Omental fat pad (tissue), 4 donors: ENCODE measurements around the gene BIVM. TPM values are rescaled to one million over a fixed set of nuclear protein-coding genes. Genes with fewer than 3 reads are reported as not detected.

ENCODE experiments used
- ATAC-seq: fragments of 150-250 bp; one replicate; pipeline ENCODE4 v1.9.1; 2016; ENCODE audit warnings: mild to moderate bottlenecking, moderate library complexity; ENCODE audit not compliant: low FRiP score
- DNase-seq: peaks from one replicate; pipeline ENCODE4 v3.0.0-alpha.2; 2019; ENCODE audit warnings: low spot score
- CTCF ChIP-seq, 3 donors: fragments of 450-650 bp; IDR thresholded peaks; one replicate each; pipeline ENCODE4 v1.5.1; 2016 to 2017; ENCODE audit warnings: antibody characterized with exemption in 3 of 3, mild to moderate bottlenecking in 3 of 3, moderate library complexity in 2 of 3
- total RNA-seq, 4 donors: library from RNA; depleted of rRNA; stranded (reverse); fragments of >200 nt; gene quantifications; one replicate each; pipeline ENCODE4 v1.1.0, GENCODE V29; 2016

The BIVM gene
- total RNA-seq, 4 donors from 2014 or later, result 12.6 to 21.4 (median 16.1) TPM

DNA sequence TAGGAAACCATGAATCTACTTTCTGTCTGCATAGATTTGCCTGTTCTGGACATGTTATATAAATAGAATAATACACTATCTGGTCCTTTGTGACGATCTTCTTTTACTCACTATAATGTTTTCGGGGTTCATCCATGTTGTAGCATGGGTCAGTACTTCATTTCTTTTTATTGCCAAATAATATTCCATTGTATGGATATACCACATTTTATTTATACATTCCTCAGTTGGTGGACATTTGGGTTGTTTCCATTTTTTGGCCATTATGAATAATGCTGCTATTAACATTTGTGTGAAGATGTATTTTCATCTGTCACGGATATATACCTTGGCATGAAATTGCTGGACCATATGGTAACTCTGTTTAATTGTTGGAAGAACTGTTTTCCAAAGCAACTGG is 6.8 kb downstream of the BIVM start:
- ATAC-seq, result no peak
- TF ChIP-seq CTCF (IDR thresholded peaks at IDR 0.05), result no peak

GRCh38 chr13:102807699-102808098 is 8.8 kb downstream of the BIVM start:
- ATAC-seq, result no peak
- TF ChIP-seq CTCF (IDR thresholded peaks at IDR 0.05), result no peak
- DNase-seq, result no peak

More for the DNA sequence above, 6.8 kb downstream of the BIVM start:
- DNase-seq, result no peak

DNA sequence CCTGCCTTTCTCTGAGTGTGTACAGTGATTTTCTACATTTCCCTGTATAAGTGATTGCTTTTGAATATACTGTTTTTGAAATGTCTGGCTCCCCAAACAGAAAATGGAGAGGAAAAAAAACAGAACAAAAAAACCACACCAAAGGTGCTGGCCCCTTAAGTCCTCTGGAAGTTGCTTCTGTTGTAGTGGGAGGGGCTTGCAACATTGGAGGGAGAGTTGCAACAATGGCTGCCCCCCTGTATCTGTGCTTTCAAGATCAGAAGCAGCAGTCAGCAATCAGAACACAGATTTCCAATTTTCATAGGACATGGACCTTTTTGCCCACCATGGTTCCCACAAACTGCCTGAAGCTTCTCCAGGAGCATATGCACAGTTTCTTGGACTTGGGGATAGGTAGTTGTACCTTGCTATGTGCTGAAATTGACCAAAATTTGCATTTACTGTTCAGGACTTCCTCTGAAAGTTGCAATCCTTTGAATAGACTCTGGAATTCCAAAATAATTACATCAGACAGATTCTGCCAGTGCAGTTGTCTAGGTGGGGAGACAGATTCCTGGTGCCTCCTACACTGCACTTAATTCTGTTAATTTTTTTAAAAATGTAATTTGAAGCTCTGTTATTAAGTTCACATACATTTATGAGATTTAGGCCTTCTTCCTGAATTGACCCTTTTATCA is 13.8 kb downstream of the BIVM start:
- peak; percentile 60 for ATAC-seq
- no peak for DNase-seq
- no peak for TF ChIP-seq CTCF (IDR thresholded peaks at IDR 0.05)

GRCh38 chr13:102814025-102814607 is 15.2 kb downstream of the BIVM start:
- ATAC-seq (no peak), DNase-seq (no peak)
- no peak for TF ChIP-seq CTCF (IDR thresholded peaks at IDR 0.05)

DNA sequence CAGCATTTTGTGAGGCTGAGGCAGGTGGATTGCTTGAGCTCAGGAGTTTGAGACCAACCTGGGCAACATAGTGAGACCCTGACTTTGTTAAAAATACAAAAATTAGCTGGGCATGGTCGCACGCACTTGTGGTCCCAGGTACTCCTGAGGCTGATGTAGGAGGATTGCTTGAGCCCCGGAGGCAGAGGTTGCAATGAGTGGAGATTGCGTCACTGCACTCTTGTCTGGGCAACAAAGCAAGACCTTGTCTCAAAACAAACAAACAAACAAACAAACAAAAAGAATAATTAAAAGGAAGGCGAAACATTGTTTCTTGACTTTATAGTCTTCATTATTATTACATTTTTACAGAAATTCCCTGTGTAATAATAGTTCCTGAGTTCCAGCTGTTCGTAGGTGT is 15.9 kb downstream of the BIVM start:
- ATAC-seq, result no peak
- DNase-seq, result no peak
- TF ChIP-seq CTCF (IDR thresholded peaks at IDR 0.05), result no peak

- DNase-seq (no peak), ATAC-seq (no peak)
- no peak for TF ChIP-seq CTCF (IDR thresholded peaks at IDR 0.05)
Measured at GRCh38 chr13:102815788-102816187, 16.9 kb downstream of the BIVM start.

DNA sequence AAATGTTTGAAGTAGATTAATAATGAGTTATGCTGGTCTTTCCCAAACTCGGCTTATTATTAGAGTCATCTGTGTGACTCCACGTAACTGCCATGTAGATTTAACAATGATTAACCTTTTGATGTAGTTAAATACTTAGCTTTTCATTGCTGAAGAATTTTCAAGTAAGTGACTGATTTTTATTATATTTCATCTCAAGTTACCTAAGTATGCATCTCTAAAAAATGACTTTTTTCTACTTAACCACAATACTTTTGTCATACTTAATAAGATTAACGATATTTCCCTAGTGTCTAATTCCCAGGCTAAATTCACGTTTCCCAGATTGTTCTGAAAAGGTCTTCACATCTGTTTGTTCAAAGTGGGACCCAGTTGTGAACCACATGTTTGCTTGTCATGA is 17.8 kb downstream of the BIVM start:
- no peak for TF ChIP-seq CTCF (IDR thresholded peaks at IDR 0.05)
- DNase-seq (no peak), ATAC-seq (no peak)
